Astrocyte (in vitro differentiated cells and primary cell): ENCODE measurements around the gene CCND1.

Experiments used
- EZH2 ChIP-seq: IDR thresholded peaks from 2 replicates; pipeline ENCODE4 v1.6.1; 2012; ENCODE audit warnings: mild to moderate bottlenecking, low read length, inconsistent platforms; ENCODE audit not compliant: insufficient read depth
- TF ChIP-seq, protein P1 (sequence below): IDR thresholded peaks from 2 replicates; pipeline ENCODE4 v1.5.1; 2011; ENCODE audit warnings: low read depth, mild to moderate bottlenecking, inconsistent platforms, low read length, moderate library complexity; ENCODE audit not compliant: insufficient read depth

GRCh38 chr11:69595805-69596665 lies 44.9 kb upstream of the CCND1 start:
- TF ChIP-seq EZH2: no peak
- TF ChIP-seq, protein P1, sequence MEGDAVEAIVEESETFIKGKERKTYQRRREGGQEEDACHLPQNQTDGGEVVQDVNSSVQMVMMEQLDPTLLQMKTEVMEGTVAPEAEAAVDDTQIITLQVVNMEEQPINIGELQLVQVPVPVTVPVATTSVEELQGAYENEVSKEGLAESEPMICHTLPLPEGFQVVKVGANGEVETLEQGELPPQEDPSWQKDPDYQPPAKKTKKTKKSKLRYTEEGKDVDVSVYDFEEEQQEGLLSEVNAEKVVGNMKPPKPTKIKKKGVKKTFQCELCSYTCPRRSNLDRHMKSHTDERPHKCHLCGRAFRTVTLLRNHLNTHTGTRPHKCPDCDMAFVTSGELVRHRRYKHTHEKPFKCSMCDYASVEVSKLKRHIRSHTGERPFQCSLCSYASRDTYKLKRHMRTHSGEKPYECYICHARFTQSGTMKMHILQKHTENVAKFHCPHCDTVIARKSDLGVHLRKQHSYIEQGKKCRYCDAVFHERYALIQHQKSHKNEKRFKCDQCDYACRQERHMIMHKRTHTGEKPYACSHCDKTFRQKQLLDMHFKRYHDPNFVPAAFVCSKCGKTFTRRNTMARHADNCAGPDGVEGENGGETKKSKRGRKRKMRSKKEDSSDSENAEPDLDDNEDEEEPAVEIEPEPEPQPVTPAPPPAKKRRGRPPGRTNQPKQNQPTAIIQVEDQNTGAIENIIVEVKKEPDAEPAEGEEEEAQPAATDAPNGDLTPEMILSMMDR: no peak
